ENCODE data around the gene BRCA2.

GRCh38 chr13:32447894-32448623 is 132.8 kb downstream of the BRCA2 start:
- no peak for TF ChIP-seq CTCF (IDR thresholded peaks at IDR 0.05; ENCODE audit: low read length)
- no peak for TF ChIP-seq EZH2 (optimal IDR thresholded peaks at IDR 0.05; ENCODE audit: low read depth, low read length)
- no peak for TF ChIP-seq EZH2phosphoT487 (IDR thresholded peaks at IDR 0.05; ENCODE audit: low read length)
